Spleen (tissue), 11 donors: ENCODE measurements around the gene KDM3B. TPM values are rescaled to one million over a fixed set of nuclear protein-coding genes. Genes with fewer than 3 reads are reported as not detected.

Experiments
- DNase-seq: peaks from one replicate; pipeline ENCODE4 v3.0.0-alpha.2; 2020
- H3K27ac ChIP-seq, 8 donors: fragments of 200-600 bp; sonication (generic) in 7 of 8; 1 replicate in 4 of 8; 2 replicates in 4 of 8; pipeline versions ENCODE4 v1.5.0 to v1.8.0; 2016 to 2021; ENCODE audit warnings: inconsistent platforms in 4 of 8, mild to moderate bottlenecking in 4 of 8, moderate library complexity in 1 of 8
- H3K27me3 ChIP-seq, 7 donors: fragments of 200-600 bp; sonication (generic) in 6 of 7; replicated peaks in 1 of 7; 1 replicate in 4 of 7; 2 replicates in 3 of 7; pipeline versions ENCODE4 v1.5.0 to v1.8.0; 2016 to 2021; ENCODE audit warnings: inconsistent platforms in 3 of 7, mild to moderate bottlenecking in 1 of 7
- H3K36me3 ChIP-seq, 6 donors: fragments of 200-600 bp; sonication (generic) in 5 of 6; 1 replicate in 4 of 6; 2 replicates in 2 of 6; pipeline versions ENCODE4 v1.5.0 to v1.8.0; 2016 to 2021; ENCODE audit warnings: inconsistent platforms in 2 of 6
- H3K4me1 ChIP-seq, 6 donors: fragments of 200-600 bp; sonication (generic) in 5 of 6; 1 replicate in 3 of 6; 2 replicates in 3 of 6; pipeline versions ENCODE4 v1.5.0 to v1.8.0; 2016 to 2021; ENCODE audit warnings: inconsistent platforms in 3 of 6
- H3K4me3 ChIP-seq, 8 donors: fragments of 200-600 bp; sonication (generic) in 7 of 8; 1 replicate in 4 of 8; 2 replicates in 4 of 8; pipeline versions ENCODE4 v1.5.0 to v1.8.0; 2016 to 2021; ENCODE audit warnings: inconsistent platforms in 4 of 8, mild to moderate bottlenecking in 4 of 8, moderate library complexity in 2 of 8
- H3K9me3 ChIP-seq, 8 donors: fragments of 200-600 bp; sonication (generic) in 7 of 8; 1 replicate in 4 of 8; 2 replicates in 4 of 8; pipeline versions ENCODE4 v1.5.0 to v1.8.0; 2016 to 2021; ENCODE audit warnings: inconsistent platforms in 4 of 8
- POLR2A ChIP-seq, 3 donors: fragments of 450-650 bp; IDR thresholded peaks; one replicate each; pipeline ENCODE4 v1.5.1; 2017; ENCODE audit warnings: antibody characterized with exemption in 3 of 3, mild to moderate bottlenecking in 1 of 3
- POLR2AphosphoS5 ChIP-seq, 3 donors: sonication (generic); formaldehyde crosslinking; IDR thresholded peaks; one replicate each; pipeline ENCODE4 v1.5.1; 2017; ENCODE audit warnings: antibody characterized with exemption in 3 of 3
- WGBS, 5 donors: extraction: QIAGEN DNeasy Blood & Tissue Kit in 3 of 5; methylation state at CpG; one replicate each; pipeline versions ENCODE4 v1.1.5 to v1.1.7; 2013 to 2018; 5-methylcytosine and 5-hydroxymethylcytosine counted together
- intact Hi-C: fragments of 100-400 bp; cut with DNase I; formaldehyde crosslinking; loops from one replicate; pipeline ENCODE4 v1.15.0; 2023; ENCODE audit warnings: low total_unique reads
- polyA plus RNA-seq, 3 donors: library from polyadenylated mRNA; stranded (reverse); fragments of 200-250 nt; gene quantifications; one replicate each; pipeline ENCODE4 v1.2.1, GENCODE V29; 2013
- total RNA-seq, 7 donors: library from RNA; depleted of rRNA in 3 of 7; stranded (reverse); fragments of >200 nt in 3 of 7; fragmentation: NEBNext Ultra II Directional in 4 of 7; extraction: Animal tissue kit (Norgen Biotek cat#: 25700) in 4 of 7; gene quantifications; one replicate each; pipeline versions ENCODE4 v1.1.0 to v1.2.1, GENCODE V29; 2016 to 2021
- TF ChIP-seq, protein P1 (sequence below), 11 experiments: fragments of 200-600 bp in 7 of 11; fragments of 450-650 bp in 4 of 11; sonication (generic) in 4 of 11; IDR thresholded peaks in 8 of 11; conservative IDR thresholded peaks in 3 of 11; 1 replicate in 7 of 11; 2 replicates in 4 of 11; pipeline versions ENCODE4 v1.4.0 to v1.8.0; 2016 to 2021; ENCODE audit warnings: antibody characterized with exemption in 11 of 11, inconsistent platforms in 4 of 11, mild to moderate bottlenecking in 1 of 11
- donor health status: healthy with polysubstance abuse.
- donor health status: DM: no; HTN: no; CAD: no; lungs with moderate emphysema.
- donor health status: DM: no; HTN: no; CAD: no.
- donor health status: Bipolar disorder and iron deficiency.
- donor health status: healthy.
- donor health status: DM: no; HTN: no; CAD: no.
- donor health status: DM: yes; HTN: yes; CAD: no.

The KDM3B gene
- total and polyA plus RNA-seq, 10 donors: 21.6 to 90.6 (median 75.1) TPM

DNA sequence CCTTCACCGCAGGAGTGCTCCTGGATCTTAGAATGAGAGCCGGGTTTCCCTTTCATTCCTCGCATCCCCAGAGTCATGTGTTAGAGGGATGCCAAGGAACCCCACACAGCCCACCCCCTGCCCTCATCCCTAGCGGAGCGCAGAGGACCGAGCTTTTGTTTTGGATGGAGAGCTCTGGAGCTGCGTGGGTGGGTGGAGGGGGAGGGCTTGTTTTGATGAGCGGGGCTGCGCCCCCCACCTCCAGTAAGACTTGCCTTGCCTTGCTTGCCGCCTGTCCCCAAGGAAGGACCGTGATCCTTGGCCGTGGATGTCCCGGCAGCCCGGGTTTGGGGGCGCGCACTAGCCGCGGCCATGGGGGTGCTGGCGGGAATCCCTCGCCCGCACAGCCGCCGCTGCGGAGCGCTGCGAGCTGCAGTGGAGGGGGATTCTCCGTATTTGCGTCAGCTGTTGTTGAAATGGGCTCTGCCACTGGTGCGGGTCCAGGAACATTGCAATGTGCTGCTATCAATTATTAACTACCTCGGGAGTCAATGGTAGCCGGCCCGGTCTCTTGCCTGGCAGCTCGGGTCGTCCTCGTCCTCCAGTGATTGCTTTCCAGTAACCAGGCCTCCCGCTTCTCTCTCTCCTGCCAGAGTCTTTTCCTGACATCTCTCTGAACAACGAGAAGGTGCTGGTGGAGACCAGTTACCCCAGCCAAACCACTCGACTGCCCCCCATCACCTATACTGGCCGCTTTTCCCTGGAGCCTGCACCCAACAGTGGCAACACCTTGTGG, 113.8 kb downstream of the KDM3B start:
- Histone ChIP-seq H3K4me3 (peak overlapping the region; percentile 64 to 93 (median 82)), H3K27me3 (peaks cover 0 to 19% (median 0%) of the 10 kb centered on the region in 7 donors), H3K36me3 (peaks cover 0 to 13% (median 0%) of the 10 kb centered on the region in 6 donors), H3K9me3 (no peaks in the 10 kb centered on the region), H3K27ac (peak overlapping the region in 4 of 8 donors; percentile 93 to 99 (median 99)), H3K4me1 (peaks cover 7 to 53% (median 31%) of the 10 kb centered on the region in 6 donors)
- WGBS, 5 donors: 21 to 37% (median 25%) methylated on average over 24 to 39 of the region's 39 CpGs
- intact Hi-C loops: no loop called here
- peak; percentile 85 for DNase-seq
- no peak for TF ChIP-seq POLR2A (IDR thresholded peaks at IDR 0.05)
- TF ChIP-seq POLR2AphosphoS5 (IDR thresholded peaks at IDR 0.05): no peak
- TF ChIP-seq, protein P1, sequence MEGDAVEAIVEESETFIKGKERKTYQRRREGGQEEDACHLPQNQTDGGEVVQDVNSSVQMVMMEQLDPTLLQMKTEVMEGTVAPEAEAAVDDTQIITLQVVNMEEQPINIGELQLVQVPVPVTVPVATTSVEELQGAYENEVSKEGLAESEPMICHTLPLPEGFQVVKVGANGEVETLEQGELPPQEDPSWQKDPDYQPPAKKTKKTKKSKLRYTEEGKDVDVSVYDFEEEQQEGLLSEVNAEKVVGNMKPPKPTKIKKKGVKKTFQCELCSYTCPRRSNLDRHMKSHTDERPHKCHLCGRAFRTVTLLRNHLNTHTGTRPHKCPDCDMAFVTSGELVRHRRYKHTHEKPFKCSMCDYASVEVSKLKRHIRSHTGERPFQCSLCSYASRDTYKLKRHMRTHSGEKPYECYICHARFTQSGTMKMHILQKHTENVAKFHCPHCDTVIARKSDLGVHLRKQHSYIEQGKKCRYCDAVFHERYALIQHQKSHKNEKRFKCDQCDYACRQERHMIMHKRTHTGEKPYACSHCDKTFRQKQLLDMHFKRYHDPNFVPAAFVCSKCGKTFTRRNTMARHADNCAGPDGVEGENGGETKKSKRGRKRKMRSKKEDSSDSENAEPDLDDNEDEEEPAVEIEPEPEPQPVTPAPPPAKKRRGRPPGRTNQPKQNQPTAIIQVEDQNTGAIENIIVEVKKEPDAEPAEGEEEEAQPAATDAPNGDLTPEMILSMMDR (IDR thresholded peaks at IDR 0.05 in 8 of 11, conservative IDR thresholded peaks at IDR 0.05 in 3 of 11): no peak

DNA sequence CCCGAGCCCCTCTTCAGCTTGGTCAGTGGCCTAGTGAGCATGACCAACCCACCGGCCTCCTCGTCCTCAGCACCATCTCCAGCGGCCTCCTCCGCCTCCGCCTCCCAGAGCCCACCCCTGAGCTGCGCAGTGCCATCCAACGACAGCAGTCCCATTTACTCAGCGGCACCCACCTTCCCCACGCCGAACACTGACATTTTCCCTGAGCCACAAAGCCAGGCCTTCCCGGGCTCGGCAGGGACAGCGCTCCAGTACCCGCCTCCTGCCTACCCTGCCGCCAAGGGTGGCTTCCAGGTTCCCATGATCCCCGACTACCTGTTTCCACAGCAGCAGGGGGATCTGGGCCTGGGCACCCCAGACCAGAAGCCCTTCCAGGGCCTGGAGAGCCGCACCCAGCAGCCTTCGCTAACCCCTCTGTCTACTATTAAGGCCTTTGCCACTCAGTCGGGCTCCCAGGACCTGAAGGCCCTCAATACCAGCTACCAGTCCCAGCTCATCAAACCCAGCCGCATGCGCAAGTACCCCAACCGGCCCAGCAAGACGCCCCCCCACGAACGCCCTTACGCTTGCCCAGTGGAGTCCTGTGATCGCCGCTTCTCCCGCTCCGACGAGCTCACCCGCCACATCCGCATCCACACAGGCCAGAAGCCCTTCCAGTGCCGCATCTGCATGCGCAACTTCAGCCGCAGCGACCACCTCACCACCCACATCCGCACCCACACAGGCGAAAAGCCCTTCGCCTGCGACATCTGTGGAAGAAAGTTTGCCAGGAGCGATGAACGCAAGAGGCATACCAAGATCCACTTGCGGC, 114.6 kb downstream of the KDM3B start:
- 96 to 97% (median 96%) methylated on average over 40 to 45 of the region's 45 CpGs for WGBS, 5 donors
- no peak for TF ChIP-seq POLR2A (IDR thresholded peaks at IDR 0.05)
- peak; percentile 29 to 77 (median 65) for TF ChIP-seq POLR2AphosphoS5 (IDR thresholded peaks at IDR 0.05)
- Histone ChIP-seq H3K4me1 (peaks cover 7 to 53% (median 31%) of the 10 kb centered on the region in 6 donors), H3K27ac (no peak overlapping the region), H3K9me3 (no peaks in the 10 kb centered on the region), H3K27me3 (peaks cover 0 to 19% (median 0%) of the 10 kb centered on the region in 7 donors), H3K4me3 (peak overlapping the region in 7 of 8 donors; percentile 64 to 93 (median 85)), H3K36me3 (peaks cover 0 to 13% (median 0%) of the 10 kb centered on the region in 6 donors)
- DNase-seq: peak; percentile 82
- intact Hi-C loops: no loop called here

DNA sequence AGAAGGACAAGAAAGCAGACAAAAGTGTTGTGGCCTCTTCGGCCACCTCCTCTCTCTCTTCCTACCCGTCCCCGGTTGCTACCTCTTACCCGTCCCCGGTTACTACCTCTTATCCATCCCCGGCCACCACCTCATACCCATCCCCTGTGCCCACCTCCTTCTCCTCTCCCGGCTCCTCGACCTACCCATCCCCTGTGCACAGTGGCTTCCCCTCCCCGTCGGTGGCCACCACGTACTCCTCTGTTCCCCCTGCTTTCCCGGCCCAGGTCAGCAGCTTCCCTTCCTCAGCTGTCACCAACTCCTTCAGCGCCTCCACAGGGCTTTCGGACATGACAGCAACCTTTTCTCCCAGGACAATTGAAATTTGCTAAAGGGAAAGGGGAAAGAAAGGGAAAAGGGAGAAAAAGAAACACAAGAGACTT, 115.2 kb downstream of the KDM3B start:
- Histone ChIP-seq H3K27ac (no peak overlapping the region), H3K4me3 (peak overlapping the region in 4 of 8 donors; percentile 64 to 93 (median 86)), H3K27me3 (peaks cover 0 to 19% (median 0%) of the 10 kb centered on the region in 7 donors), H3K4me1 (peaks cover 7 to 52% (median 31%) of the 10 kb centered on the region in 6 donors), H3K9me3 (no peaks in the 10 kb centered on the region), H3K36me3 (peaks cover 0 to 13% (median 0%) of the 10 kb centered on the region in 6 donors)
- peak in 1 of 3 donors; percentile 3 for TF ChIP-seq POLR2AphosphoS5 (IDR thresholded peaks at IDR 0.05)
- TF ChIP-seq POLR2A (IDR thresholded peaks at IDR 0.05): no peak
- DNase-seq: peak; percentile 76
- intact Hi-C loops: no loop called here
- 87 to 96% (median 90%) methylated on average over 14 of the region's 14 CpGs for WGBS, 5 donors

DNA sequence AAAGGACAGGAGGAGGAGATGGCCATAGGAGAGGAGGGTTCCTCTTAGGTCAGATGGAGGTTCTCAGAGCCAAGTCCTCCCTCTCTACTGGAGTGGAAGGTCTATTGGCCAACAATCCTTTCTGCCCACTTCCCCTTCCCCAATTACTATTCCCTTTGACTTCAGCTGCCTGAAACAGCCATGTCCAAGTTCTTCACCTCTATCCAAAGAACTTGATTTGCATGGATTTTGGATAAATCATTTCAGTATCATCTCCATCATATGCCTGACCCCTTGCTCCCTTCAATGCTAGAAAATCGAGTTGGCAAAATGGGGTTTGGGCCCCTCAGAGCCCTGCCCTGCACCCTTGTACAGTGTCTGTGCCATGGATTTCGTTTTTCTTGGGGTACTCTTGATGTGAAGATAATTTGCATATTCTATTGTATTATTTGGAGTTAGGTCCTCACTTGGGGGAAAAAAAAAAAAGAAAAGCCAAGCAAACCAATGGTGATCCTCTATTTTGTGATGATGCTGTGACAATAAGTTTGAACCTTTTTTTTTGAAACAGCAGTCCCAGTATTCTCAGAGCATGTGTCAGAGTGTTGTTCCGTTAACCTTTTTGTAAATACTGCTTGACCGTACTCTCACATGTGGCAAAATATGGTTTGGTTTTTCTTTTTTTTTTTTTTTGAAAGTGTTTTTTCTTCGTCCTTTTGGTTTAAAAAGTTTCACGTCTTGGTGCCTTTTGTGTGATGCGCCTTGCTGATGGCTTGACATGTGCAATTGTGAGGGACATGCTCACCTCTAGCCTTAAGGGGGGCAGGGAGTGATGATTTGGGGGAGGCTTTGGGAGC, 115.9 kb downstream of the KDM3B start:
- no peak for DNase-seq
- 87 to 91% (median 87%) methylated on average over 7 of the region's 7 CpGs for WGBS, 5 donors

More for the DNA sequence above, 115.9 kb downstream of the KDM3B start:
- Histone ChIP-seq H3K27ac (no peak overlapping the region), H3K9me3 (no peaks in the 10 kb centered on the region), H3K4me3 (peak overlapping the region in 1 of 8 donors; percentile 93), H3K4me1 (peaks cover 5 to 45% (median 29%) of the 10 kb centered on the region in 6 donors), H3K27me3 (peaks cover 0 to 19% (median 0%) of the 10 kb centered on the region in 7 donors), H3K36me3 (peaks cover 0 to 13% (median 0%) of the 10 kb centered on the region in 6 donors)
- TF ChIP-seq POLR2A (IDR thresholded peaks at IDR 0.05): no peak
- TF ChIP-seq, protein P1 (IDR thresholded peaks at IDR 0.05 in 8 of 11, conservative IDR thresholded peaks at IDR 0.05 in 3 of 11): no peak
- TF ChIP-seq POLR2AphosphoS5 (IDR thresholded peaks at IDR 0.05): peak in 1 of 3 donors; percentile 5
- intact Hi-C loops: no loop called here
